Activated T-helper 1 cell treated with Interleukin-2 at 50 U/mL for 16 hours (primary cell): ENCODE measurements around the gene PTGES3.
"Not testable (repeated sequence)": the region's sequence is repeated elsewhere in the genome, so short reads cannot be mapped to it uniquely, and the experiment has no call there.

Experiments
- DNase-seq: peaks from one replicate; pipeline ENCODE4 v3.0.0-alpha.2; 2020; ENCODE audit warnings: low read depth

Gene PTGES3

GRCh38 chr12:56709759-56710376, 21.8 kb upstream of the PTGES3 start:
- DNase-seq: no peak

DNA sequence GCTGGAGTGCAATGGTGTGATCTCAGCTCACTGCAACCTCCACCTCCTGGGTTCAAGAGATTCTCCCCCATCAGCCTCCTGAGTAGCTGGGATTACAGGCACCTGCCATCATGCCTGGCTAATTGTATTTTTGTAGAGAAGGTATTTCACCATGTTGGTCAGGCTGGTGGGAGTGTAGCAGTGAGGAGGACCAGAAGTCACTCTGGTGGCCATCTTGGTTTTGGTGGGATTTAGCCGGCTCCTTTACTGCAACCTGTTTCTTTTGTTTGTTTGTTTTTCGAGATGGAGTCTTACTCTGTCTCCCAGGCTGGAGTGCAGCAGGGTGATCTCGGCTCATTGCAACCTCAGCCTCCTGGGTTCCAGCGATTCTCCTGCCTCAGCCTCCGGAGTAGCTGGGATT, 16.4 kb upstream of the PTGES3 start:
- DNase-seq: not testable (repeated sequence)

GRCh38 chr12:56699020-56699661, 11.1 kb upstream of the PTGES3 start:
- no peak for DNase-seq

DNA sequence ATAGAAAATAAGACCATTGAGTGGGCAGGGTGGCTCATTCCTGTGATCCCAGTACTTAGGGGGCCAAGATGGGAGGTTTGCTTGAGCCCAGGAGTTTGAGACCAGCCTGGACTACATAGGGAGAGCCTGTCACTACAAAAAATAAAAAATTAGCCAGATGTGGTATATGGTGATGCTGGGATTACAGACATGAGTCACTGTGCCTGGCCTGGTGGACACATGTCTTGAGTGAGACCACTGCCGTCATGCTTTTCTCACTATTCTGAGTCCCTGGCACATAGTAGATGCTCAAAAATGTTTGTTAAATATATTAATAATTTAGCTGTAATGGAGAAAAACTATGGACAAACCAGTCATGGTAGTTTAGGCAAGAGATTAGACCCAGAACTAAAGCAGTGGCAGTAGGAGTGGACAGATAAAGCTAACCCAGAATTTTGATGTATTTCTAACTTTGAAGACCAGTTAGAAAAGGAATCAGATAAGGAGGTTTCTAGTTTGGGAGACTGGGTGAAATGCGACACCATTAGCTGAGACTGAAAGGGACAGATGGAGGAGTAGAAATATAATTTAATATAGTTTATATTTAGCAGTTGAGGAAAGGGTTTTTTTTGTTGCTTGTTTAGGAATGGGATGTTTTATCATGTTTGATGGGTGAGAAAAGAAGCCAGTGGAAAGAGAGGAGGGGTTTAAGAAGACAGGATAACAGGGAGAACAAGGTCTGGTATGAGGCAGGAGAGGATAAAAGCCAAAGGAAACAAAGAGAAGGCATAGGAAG, 7.4 kb upstream of the PTGES3 start:
- no peak for DNase-seq

GRCh38 chr12:56694161-56694560, 6.1 kb upstream of the PTGES3 start:
- DNase-seq: no peak

GRCh38 chr12:56688846-56689109, 694 bp upstream of the PTGES3 start:
- no peak for DNase-seq

DNA sequence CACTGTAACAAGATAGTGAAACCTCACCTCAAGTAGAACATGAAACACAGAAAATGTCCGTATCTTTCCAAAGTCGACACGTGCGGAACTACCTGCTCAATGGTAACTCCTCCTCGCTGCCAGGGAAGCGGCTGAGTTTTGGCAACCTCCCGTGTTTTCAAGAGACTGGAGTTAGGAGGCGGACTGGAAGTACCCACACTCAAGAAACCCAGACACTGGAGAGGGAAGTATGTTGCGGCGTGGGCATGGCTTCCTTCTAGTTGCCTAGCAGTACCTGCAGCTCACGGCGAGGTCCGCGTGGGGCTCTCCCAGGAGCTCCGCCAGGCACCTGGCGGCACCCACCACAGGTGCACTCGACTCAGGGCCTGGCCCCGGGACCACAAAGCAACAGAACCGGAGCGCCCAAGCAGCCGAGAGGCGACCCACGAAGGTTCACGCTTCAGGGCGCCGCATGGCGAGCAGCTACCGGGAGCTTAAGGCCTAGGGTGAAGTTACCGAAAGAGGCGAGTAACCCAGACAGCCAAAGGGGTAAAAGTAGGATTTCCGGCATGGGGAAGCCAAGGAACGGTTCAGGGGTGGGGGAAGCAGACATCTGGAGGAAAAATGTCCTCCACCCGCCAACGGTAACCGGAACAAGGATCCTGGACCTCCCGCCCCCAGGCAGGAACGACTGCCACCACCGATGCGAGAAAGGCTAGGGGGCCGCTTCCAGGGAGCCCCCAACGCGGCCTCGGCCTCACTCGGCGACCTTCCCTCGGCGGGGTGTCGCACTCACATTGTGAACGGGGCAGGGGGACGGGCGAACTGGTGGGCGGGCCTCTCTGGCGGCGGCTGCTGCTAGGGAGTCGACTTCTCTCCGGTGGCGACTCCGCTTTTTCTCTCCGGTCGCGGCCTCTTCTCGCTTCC, 608 bp downstream of the PTGES3 start:
- peak; percentile 46 for DNase-seq

DNA sequence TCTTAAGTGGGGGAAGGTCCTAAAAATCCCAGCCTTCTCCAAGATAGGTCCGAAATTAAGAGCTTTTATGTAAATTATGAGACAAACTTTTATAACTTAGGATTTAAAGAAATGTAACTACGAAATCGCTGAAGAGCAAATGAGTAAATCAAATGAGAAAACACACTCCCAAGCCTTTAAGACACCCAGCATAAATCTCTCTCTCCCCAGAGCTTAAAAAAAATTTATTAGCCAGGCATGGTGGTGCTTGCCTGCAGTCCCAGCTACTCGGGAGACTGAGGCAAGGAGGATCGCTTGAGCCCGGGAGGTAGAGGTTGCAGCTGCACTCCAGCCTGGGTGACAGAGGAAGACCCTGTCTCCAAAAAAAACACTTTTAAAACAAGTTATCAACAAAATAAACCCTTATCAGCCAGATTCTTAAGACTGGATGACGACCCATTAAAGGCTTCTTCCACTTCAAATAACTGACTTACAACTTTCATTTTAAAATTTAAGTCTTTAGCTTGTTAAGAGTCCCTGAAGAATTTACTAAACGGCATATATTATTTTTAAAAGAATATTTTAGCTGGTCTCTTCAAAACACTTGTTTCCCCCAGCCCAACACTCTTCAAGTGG, 3.2 kb downstream of the PTGES3 start:
- no peak for DNase-seq

- no peak for DNase-seq
Observed at GRCh38 chr12:56682323-56682722, 5.8 kb downstream of the PTGES3 start.

DNA sequence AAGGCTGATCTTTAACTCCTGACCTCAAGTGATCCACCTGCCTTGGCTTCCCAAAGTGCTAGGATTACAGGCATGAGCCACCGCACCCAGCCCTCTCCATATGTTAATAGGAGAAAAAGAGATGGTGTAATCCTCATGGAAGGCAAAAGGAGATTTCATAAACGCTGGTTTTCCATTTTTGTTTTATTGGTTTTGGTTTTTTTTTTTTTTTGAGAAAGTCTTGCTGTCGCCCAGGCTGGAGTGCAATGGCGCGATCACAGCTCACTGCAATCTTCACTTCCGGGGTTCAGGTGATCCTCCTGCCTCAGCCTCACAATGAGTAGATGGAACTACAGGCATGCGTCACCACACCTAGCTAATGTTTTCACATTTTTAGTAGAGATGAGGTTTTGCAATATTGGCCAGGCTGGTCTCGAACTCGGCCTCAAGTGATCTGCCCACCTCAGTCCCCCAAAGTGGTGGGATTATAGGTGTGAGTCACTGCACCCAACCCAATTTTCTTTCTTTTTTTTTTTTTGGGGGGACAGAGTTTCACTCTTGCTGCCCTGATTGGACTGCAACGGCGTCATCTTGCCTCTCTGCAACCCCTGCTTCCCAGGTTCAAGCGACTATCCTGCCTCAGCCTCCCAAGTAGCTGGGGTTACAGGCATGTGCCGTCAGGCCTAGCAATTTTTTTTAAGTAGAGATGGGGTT, 8.1 kb downstream of the PTGES3 start:
- no peak for DNase-seq

DNA sequence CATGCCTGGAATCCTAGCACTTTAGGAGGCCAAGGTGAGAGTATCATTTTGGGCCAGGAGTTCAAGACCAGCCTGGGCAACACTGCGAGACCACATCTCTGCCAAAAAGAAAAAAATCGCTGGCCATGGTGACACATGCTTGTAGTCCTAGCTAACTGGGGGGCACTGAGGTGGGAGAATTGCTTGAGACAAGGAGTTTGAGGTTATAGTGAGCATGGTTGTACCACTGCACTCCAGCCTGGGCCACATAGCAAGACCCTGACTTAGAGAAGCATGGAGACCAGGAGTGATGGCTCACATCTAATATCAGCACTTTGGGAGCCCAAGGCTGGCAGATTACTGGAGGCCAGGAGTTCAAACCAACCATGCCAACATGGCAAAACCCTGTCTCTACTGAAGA, 9.2 kb downstream of the PTGES3 start:
- no peak for DNase-seq

DNA sequence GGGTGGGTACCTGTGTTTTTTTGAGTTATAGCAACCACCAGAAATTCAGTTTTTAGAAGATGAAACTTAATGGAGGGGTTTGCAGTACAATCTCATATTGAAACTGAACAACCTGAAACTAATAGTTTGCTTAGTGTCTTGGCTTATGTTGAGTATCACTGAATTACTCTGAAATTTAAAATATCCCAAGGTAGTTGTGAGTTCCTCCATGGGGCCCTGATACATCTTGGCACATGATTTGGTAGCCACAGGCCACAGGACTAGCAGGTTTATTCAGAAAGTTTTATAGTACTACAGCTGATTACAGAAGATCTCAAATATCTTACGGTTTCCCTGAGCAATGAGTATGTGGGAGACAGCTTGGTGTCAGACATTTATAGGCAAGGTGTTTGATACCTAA, 10.4 kb downstream of the PTGES3 start:
- no peak for DNase-seq

DNA sequence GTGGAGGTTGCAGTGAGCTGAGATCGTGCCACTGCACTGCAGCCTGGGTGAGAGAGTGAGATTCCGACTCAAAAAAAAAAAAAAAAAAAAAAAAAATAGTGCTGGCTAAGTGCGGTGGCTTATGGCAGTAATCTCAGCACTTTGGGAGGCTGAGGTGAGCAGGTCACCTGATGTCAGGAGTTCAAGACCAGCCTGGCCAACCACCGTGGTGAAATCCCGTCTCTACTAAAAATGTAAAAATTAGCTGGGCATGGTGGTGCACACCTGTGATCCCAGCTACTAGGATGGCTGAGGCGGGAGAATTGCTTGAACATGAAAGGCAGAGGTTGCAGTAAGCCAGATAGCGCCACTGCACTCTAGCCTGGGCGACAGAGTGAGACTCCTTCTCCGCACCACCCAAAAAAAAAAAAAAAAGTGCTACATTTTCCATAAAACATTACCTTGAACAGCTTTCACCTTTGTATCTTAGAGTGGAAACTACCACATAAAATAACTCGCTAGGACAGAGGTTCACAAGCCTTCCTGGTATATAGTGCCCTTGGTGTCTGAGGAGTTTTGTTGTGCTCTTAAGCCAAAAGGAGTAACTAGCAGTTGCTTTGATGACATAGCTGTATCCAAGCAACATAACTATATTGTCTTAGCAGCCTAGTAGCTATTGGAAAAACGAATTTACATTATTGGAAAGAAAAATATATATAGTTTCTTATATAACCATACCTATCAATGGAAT, 11.1 kb downstream of the PTGES3 start:
- no peak for DNase-seq

DNA sequence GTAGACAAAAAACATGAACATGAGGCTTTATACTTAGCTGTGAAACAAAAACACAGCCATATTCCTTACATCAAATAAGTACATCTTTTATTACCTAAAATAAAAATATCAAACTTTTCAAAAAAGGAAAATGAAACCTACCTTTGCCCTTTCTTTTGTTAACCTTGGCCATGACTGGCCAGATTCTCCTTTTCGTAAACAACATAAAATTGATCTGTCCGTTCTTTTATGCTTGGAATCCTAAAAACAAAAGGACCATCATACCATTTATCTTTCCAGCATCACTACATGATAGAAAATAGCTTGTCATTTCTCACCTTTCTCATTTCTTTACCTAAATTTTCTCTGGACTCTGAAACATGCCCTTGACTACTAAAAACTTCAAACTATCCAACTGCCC, 16.5 kb downstream of the PTGES3 start:
- no peak for DNase-seq

DNA sequence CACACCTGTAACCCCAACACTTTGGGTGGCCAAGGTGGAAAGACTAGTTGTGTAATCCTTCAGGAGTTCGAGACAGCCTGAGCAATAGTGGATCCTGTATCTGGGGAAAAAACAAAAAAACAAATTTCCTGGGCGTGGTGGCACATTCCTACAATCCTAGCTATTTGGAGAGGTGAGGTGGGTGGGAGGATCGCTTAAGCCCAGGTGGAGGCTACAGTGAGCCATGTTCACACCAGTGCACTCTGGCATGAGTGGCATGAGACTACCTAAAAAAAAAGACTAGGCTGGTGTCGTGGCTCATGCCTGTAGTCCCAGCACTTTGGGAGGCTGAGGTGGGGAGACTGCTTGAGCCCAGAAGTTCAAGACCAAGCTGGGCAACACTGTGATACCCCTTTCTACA, 17.2 kb downstream of the PTGES3 start:
- no peak for DNase-seq

- no peak for DNase-seq
Observed at GRCh38 chr12:56668197-56668457, 20.0 kb downstream of the PTGES3 start.

DNA sequence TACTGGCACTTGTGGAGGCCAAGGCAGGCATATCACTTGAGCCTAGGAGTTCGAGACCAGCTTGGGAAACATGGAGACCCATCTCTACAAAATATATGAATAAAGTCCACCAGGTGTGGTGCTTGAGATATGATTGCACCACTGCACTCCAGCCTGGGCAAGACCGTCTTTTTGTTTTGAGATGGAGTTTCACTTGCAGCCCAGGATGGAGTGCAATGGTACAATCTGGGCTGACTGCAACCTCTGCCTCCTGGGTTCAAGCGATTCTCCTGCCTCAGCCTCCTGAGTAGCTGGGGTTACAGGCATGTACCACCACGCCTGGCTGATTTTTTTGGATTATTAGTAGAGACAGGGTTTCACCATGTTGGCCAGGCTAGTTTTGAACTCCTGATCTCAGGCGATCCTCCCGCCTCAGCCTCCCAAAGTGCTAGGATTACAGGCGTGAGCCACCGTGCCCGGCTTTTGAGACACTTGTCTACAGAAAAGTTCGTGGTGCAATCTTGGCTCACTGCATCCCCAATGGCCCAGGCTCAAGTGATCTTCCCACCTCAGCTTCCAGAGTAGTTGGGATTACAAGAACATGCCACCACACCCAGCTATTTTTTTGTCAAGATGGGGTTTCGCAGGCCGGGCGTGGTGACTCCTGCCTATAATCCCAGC, 26.0 kb downstream of the PTGES3 start:
- DNase-seq: no peak

DNA sequence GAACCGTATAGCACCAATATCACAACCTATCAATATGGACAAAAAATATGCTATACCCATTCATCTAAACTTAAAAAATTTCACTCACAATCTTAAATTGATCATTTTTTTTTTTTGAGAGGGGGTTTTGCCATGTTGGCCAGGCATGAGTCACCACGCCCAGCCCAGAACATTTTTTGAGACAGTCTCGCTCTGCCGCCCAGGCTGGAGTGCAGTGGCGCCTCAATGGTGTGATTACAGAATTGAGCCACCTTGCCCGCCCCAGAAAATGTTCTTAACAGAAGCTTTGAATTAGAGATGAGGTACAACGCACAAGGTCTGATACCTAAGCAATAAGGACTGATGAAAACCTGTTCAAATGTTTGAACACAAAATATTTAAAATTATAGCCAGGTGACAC, 26.5 kb downstream of the PTGES3 start:
- no peak for DNase-seq

DNA sequence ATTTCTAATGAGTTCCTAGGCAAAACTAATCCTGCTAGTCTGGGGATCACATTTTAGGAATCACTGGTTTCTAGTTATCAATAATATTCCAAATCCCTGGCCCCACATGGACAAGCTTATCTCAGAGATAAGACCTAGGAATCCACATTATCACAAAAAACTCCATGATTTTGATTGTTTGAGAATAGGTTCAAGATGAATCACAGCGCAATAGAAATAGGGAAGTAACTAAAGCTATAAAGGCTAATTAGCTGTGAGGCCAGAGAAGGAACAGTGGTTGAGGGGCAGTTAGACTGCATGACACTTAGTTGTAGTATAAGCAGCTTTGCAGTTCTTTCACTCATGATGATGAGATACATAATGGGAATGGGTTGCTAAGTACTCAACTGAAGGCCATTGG, 29.2 kb downstream of the PTGES3 start:
- no peak for DNase-seq
